Putamen (tissue), 1 donor: ENCODE data around the gene ATAT1.
"Not testable (repeated sequence)": the region's sequence is repeated elsewhere in the genome, so short reads cannot be mapped to it uniquely, and the experiment has no call there.

ENCODE experiments used
- DNase-seq: peaks from one replicate; pipeline ENCODE4 v3.0.0-alpha.2; 2016; ENCODE audit warnings: low spot score

Gene ATAT1

GRCh38 chr6:30651143-30651542 lies 24.5 kb downstream of the ATAT1 start:
- no peak for DNase-seq

- no peak for DNase-seq
Measured at GRCh38 chr6:30654798-30655742, 28.4 kb downstream of the ATAT1 start.

GRCh38 chr6:30655743-30656094 lies 29.0 kb downstream of the ATAT1 start:
- no peak for DNase-seq

GRCh38 chr6:30656513-30656912 lies 29.8 kb downstream of the ATAT1 start:
- no peak for DNase-seq

- DNase-seq, result peak; percentile 49
Measured at GRCh38 chr6:30657454-30657853, 30.8 kb downstream of the ATAT1 start.

GRCh38 chr6:30657922-30658321 lies 31.2 kb downstream of the ATAT1 start:
- DNase-seq, result not testable (repeated sequence)

- DNase-seq, result no peak
Measured at GRCh38 chr6:30664994-30665767, 38.5 kb downstream of the ATAT1 start.

GRCh38 chr6:30666300-30666699 lies 39.6 kb downstream of the ATAT1 start:
- not testable (repeated sequence) for DNase-seq

- no peak for DNase-seq
Measured at GRCh38 chr6:30670760-30671527, 44.3 kb downstream of the ATAT1 start.

- peak; percentile 91 for DNase-seq
Measured at GRCh38 chr6:30672445-30673253, 46.0 kb downstream of the ATAT1 start, which contains the start of gene DHX16. Gene DHX16 (minus strand): TSS chr6:30673006. CDS start chr6:30672841, 165 bp downstream.

GRCh38 chr6:30676660-30677285 lies 50.1 kb downstream of the ATAT1 start:
- DNase-seq, result no peak

- DNase-seq, result peak; percentile 80
Measured at GRCh38 chr6:30678964-30679726, 52.5 kb downstream of the ATAT1 start.

- no peak for DNase-seq
Measured at GRCh38 chr6:30679765-30680535, 53.3 kb downstream of the ATAT1 start.

- no peak for DNase-seq
Measured at GRCh38 chr6:30681766-30682142, 55.1 kb downstream of the ATAT1 start.

- DNase-seq, result peak; percentile 56
Measured at GRCh38 chr6:30682143-30683117, 55.8 kb downstream of the ATAT1 start.

- no peak for DNase-seq
Measured at GRCh38 chr6:30683183-30683979, 56.7 kb downstream of the ATAT1 start.

- no peak for DNase-seq
Measured at GRCh38 chr6:30683980-30684338, 57.3 kb downstream of the ATAT1 start.
